Stimulated activated CD8-positive, alpha-beta memory T cell treated with anti-CD3 and anti-CD28 coated beads, Interleukin-7, amount 100 ng/mL, for 1 hour (primary cell): ENCODE results near the gene CGGBP1.
"Not testable (repeated sequence)": the region's sequence is repeated elsewhere in the genome, so short reads cannot be mapped to it uniquely, and the experiment has no call there.

Experiments used
- DNase-seq, 2 donors: peaks; one replicate each; pipeline ENCODE4 v3.0.0-alpha.2; 2020; ENCODE audit warnings: low read depth in 2 of 2

The CGGBP1 gene

GRCh38 chr3:88034491-88035275 lies 24.1 kb downstream of the CGGBP1 start:
- DNase-seq: no peak

GRCh38 chr3:88033808-88034207 lies 25.0 kb downstream of the CGGBP1 start:
- DNase-seq: no peak

- DNase-seq: no peak
Observed at GRCh38 chr3:88033079-88033478, 25.7 kb downstream of the CGGBP1 start.

- no peak for DNase-seq
Observed at GRCh38 chr3:88032245-88032644, 26.6 kb downstream of the CGGBP1 start.

- no peak for DNase-seq
Observed at GRCh38 chr3:88031642-88032077, 27.1 kb downstream of the CGGBP1 start.

- DNase-seq: no peak
Observed at GRCh38 chr3:88030210-88030609, 28.6 kb downstream of the CGGBP1 start.

GRCh38 chr3:88028876-88029275 lies 29.9 kb downstream of the CGGBP1 start:
- no peak for DNase-seq

- no peak for DNase-seq
Observed at GRCh38 chr3:88025001-88025552, 33.7 kb downstream of the CGGBP1 start.

GRCh38 chr3:88019024-88019423 lies 39.8 kb downstream of the CGGBP1 start:
- no peak for DNase-seq

GRCh38 chr3:88015656-88016055 lies 43.1 kb downstream of the CGGBP1 start:
- not testable (repeated sequence) for DNase-seq

- DNase-seq: no peak
Observed at GRCh38 chr3:88013592-88013991, 45.2 kb downstream of the CGGBP1 start.

GRCh38 chr3:88010810-88011209 lies 48.0 kb downstream of the CGGBP1 start:
- no peak for DNase-seq

- no peak for DNase-seq
Observed at GRCh38 chr3:88009066-88009465, 49.7 kb downstream of the CGGBP1 start.

GRCh38 chr3:88005066-88005465 lies 53.7 kb downstream of the CGGBP1 start:
- no peak for DNase-seq

- DNase-seq: no peak
Observed at GRCh38 chr3:88003115-88003755, 55.6 kb downstream of the CGGBP1 start.

GRCh38 chr3:88002448-88002847 lies 56.4 kb downstream of the CGGBP1 start:
- DNase-seq: no peak
